GM21526 (cell line): ENCODE results near the gene IGSF5.
"Not testable (repeated sequence)": the region's sequence is repeated elsewhere in the genome, so short reads cannot be mapped to it uniquely, and the experiment has no call there.

Experiments used
- ATAC-seq: cut with Tn5 transposase; IDR thresholded peaks from one replicate; pipeline ENCODE4 v1.9.1; 2021; ENCODE audit warnings: moderate library complexity; ENCODE audit not compliant: unreplicated experiment, low FRiP score

Gene IGSF5

DNA sequence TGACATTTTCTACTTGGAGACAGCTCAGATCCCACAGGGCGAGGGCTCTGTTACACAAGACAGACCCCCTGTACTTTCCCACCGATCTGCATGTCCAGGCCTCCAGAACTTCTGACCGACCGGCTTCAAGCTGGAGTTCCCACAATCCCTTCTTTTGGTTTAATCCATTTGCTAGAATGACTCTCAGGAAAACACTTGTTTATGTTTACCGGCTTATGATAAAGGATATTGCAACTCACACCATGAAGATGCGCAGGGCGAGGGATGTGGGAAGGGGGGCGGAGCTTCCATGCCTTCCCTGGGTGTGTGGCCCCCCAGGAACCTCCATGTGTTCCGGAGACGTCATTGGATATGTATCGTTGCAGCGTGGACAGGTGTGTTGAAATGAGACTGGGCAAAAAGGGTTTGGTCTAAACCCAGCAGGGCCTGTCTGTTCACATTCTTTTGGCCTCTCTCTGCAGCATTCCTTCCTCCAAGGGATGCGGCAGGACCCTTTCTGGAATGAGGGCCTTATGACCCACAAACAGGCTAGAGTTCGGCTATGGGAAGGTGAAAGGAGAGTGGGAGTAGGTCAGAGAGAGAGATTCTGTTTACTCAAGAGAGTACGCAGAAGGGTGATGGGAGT, 7.5 kb upstream of the IGSF5 start:
- no peak for ATAC-seq

DNA sequence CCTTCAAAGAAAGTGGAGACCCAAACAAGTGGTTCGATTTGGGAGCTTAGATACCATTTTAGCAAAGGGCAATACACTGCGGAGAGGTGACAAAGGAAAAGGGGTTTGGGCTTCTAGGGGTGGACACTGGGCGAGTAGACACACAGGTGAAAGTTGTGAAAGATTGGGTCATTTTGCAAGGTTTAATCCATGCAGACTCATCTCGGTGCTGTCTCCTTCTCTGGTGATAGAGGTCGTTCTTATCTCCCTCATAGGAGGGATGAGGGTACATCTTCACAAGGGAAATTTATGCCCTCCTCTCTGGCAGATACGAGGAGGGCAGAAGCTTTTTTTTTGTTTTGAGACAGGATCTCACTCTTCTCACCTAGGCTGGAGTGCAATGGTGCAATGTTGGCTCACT, 6.4 kb upstream of the IGSF5 start:
- no peak for ATAC-seq

DNA sequence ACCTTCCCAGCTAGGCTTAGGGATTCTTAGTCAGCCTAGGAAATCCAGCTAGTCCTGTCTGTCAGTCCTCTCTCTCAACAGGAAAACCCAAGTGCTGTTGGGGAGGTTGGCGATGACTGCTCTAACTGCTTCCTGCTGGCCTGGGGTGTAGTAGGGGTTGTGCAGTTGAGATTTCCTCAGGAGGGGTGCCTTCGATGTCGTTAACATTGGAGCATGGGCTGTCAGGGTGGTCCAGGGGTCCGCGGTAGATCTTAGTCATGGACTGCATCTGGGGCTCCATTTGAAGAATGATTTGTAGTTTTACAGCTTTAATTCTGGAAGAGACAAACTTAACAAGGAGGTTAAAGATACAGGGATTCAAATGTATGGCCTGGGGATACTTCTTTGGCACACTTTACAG, 5.5 kb upstream of the IGSF5 start:
- not testable (repeated sequence) for ATAC-seq

DNA sequence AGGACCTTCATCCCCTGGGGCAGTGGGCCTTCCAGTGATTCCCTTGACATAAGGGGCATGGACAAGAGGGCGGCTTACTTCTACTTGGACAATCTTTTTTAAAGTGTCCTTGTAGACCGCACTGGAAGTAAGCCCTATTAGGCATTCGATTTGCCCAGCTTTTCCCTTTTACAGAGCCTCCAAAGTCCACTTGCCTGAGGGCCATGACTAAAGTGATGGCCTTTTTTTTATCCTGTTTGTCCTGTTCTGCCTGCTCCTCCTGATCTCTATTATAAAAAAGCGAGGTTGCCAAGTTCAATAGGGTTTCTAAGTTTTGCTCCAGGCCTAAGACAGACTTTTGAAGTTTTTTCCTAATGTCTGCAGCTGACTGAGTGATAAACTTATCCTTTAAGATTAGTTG, 2.4 kb upstream of the IGSF5 start:
- ATAC-seq, result not testable (repeated sequence)

DNA sequence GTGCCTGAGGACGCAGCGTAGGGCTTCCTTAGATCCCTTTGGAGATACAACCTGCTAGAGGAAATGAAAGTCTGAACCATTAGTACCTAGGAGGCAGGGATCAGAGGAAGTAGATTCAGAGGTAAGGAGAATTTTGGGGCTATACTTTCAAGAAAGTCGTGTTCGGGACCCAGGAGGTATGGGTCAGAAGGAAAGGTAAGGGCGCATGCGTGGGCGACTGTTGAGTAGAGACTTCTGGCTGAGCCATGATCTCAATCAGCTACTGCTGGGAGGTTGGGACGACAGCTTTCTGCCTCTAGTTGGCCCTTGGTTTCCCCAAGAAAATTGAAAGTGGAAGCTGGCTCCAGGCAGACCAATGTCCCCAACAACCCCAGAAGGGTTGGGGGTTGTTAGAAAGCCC, 349 bp downstream of the IGSF5 start:
- ATAC-seq, result not testable (repeated sequence)

DNA sequence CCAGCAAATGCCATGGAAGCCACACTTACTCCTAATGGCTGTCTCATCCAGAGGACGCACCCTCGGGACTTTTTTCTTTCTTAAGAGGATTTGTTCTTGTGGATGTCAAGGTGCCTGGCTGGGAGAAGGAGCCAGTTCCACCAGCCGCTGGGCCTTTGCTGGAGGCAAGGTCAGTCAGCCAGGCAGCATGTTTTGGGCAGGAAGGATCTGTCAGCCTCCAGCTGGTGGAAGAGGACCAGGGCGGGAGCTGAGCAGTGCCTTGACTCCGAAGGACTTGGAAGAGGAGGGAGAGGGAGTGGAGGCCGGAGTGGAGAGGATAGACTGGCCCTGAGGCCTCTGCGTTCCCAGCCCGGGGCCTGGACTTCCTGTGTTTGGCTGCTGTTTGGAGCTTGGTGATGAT, 5.7 kb downstream of the IGSF5 start:
- ATAC-seq, result no peak

DNA sequence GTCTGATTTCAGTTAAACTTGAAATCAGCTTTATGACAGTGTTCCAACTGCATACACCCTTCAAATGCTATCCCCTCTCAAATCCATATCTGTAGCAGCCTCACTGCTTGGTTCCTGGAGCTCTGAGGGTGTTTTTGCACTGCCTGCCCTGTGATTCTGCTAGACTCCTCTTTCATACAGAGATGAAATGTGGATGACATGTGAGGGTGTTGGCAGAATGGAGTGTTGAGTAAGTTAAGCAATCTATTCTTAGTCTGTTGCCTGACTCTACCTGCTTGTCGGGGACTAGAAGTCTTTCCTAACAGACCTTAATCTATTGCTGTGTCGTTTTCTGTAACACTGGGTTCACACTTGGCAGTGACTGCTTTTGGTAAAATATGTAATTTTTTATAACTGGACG, 9.8 kb downstream of the IGSF5 start:
- no peak for ATAC-seq

DNA sequence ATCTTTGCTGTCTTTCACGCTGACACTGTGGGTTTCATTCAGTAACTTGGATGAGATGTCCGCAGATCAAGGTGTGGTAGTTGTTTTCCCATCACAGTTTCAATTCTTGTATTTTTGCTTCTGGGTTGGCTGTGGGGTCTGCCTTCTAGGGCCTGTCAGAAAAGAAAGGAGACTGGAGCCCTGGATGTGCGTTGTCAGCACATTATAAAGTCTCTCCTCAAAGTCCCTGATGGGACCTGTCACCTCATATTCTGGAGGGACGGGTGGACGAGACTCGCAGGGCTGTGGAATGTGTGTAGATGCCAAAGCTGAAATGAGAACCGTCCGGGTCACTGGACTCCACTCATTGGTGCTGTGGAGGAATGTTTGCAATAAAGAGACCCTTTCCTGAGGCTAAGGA, 11.3 kb downstream of the IGSF5 start:
- no peak for ATAC-seq

DNA sequence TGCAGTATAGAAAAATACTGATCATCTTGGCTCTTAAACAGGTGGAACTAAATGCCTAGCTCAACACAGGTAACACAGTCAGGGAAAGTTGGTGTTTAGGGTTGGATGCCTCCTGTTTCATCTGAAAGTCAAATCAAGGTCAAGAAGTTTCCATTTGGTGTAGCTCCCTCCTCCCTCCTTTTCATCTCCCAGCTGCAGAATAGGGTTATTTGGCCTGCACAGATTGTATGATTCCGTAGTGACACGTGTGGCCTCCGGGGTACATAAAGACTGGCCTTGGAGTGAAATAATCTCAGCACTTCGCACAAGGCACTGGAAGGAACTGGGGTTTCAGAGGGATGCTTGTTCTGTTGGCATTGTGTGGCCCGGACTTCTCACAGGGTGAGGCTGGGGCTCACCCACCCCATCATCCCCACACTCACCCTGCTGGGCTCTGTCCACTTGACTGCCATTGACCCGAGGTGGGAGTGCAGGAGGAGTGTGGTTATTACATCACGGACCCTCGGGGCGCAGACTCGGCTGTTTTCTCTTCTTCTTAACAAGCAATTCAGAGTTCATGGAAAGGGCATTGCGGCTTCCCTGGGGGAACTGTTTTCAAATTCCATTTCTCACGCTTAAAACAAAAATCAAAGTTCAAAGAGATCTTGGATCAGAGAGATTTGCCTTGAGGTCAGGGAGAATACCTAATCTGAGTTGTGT, 18.4 kb downstream of the IGSF5 start:
- ATAC-seq, result no peak

DNA sequence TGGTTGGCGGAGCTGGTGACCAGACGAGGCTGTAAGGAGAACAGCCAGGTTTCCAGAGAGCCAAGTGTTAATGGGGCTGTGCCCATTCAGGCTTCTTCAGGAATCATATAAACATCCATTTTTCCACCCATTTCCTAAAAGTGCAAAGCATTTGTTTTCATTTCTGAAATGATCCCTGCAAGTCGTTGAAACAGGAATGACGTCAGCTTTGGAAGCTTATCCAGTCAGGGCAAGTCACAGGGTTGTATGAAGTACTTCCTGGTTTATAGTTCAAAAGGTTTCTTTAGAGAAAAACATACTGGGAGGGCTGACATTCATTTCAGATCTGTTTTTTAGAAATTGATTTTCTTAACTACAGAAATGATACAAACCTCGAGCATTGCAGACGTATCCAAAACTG, 29.2 kb downstream of the IGSF5 start:
- no peak for ATAC-seq

DNA sequence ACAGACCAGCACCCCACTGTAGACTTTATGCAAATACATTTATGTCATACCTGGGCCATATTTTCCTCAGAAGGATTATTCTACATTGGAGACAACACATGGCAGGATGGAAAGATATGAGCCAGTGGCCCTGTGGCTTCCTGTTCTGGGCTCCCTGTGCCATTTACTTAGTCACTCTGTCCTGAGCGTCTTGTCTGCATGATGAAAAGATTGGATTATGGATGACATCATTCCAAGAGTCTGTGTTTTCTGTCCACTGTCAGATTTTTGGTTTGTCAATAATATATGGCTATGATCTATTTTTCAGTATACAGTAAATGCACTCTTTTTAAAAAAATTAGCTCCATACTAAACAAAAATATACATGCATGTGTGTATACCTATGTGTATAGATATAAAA, 30.8 kb downstream of the IGSF5 start:
- no peak for ATAC-seq

DNA sequence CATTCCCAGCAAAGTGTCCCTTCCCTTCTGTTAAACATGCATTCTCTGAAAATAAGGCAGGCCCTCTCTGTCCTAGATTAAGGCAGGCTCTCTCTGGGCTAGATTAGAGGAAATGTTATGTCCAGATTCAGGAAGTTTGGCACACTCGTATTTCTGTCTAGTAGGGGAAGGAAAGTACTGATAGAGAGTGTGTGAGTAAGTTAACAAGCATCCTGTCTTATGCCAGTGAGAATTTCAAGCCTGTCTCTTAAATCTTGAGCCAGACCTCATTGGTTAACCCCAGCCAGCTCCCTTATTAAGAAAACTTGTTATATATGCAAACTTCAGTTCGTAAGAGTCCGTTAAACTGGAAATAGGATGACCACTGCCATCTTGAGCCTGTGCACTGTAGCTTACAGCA, 31.6 kb downstream of the IGSF5 start:
- no peak for ATAC-seq

DNA sequence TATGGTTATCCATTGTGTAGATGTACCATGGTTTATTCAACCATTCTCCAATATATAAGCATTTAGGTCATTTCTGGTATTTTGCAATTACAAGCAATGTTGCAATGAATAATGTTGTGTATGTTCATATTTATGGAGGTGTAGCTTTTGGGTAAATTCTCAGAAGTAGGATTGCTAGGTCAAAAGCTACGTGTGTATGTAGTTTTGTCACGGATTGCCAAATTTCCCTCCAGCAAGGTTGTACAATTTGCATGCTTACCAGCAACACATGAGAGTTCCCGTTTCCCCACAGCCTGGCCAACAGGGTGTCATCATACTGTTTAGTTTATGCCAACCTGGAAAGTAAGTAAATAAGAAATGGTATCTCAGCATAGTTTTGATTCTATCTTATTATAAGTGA, 36.3 kb downstream of the IGSF5 start:
- no peak for ATAC-seq

DNA sequence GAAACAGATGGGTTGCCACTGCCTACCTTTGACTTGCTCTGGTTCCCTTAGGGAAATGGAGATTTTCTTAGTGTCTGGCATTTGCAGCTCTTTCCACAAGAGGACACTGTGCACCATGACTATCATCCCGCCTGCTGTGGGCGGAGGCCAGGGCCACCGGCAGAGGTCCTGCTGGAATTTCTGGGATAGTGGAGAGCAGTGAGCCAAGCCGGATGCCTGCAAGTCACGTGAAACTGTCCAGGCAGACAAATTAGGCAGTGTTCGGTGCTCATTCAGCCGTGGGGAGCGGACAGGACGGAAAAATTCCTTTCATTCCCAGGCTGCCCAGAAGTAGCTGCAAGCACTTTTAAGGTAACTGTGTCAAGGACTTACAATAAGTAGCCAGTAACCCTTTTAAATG, 43.4 kb downstream of the IGSF5 start:
- no peak for ATAC-seq

DNA sequence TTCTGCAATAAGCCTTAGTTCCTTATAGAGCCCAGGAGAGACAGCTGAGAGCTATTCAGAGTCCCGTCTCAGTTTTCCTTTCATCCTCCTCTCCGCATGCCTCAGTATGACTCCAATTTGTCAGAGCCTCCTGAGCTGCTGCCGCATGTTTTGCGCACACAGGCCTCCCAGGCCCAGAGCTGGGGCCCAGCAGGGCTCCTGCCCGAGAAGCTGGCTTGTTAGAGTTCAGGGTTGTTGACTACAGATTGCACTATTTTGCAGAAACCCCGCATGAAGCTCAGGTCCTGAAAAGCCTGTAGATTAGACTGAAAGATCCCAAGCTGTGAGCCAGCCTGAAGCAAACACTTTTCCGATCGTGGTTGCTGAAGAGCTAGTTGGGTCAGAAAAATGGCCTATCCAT, 51.5 kb downstream of the IGSF5 start:
- ATAC-seq, result no peak

DNA sequence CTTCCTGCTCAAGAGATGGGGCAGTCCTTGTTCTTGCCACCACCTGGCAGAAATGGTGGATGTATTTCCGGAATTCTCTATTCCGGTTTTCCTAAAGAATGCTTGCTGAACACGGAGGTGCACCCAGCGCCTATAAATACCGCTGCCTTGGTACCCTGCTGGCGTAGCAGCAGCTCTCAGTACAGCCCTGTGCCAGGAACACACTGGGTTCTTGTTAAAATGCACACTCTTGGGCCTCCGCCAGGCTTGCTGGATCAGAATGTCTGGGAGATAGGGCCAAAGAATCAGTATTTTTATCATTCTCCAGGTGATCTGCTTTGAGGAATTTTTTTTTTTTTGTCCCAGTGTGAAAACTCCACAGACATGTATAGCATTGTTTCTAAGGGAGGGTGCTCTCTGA, 54.2 kb downstream of the IGSF5 start:
- ATAC-seq, result no peak

DNA sequence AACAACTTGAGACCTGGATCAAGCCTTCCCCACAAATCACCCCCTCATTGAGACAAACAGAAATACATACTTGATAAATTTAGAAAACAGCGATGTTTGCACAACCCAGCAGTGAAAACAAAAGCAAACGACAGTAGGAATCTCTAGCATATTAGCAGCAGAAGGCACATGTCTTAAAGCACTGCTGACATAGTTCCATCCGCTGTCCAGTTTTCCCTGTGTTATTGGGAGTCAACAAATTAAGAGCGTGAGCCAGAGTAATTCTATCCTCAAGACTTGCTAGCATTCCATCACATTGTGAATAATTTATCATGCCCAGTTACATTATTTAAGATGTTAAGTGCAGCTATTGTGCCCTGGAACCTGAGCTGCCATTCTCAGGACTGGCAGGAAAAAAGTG, 55.3 kb downstream of the IGSF5 start:
- no peak for ATAC-seq

DNA sequence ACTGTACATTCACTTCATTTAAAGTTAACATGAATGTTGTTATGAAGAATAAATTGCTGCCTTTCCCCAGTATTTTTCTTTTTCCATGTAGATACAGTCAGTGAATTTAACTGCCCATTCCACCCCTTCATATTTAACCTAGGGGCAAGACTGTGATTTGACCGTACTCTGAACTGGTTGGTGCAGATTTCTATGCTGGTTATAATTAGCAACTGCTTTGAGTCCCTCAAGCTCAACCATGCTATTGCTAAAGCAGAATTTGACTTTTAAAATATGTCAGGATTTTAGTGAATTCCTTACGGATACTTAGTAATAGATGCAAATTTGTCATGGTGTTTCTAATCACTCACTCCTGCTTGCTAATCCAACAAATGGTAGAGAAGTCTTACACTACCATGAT, 57.2 kb downstream of the IGSF5 start:
- ATAC-seq, result no peak

DNA sequence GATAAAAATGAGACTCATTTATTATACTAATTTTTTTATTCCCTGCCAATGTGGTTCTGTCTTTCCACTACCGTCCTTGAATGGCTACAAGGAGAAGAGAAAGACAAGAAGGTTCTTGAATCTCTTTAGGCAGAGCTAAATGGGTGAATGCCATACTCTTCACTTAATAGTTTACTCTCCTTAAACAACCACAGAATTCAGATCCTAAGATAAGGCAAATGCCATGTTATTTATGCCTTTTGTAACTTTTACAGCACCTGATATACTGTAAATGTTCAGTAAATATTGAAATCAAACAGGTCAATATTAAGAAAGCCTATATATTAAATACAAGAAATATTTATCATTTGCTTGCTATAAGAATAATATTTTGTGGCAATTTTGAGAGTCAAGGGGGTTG, 58.4 kb downstream of the IGSF5 start:
- no peak for ATAC-seq

DNA sequence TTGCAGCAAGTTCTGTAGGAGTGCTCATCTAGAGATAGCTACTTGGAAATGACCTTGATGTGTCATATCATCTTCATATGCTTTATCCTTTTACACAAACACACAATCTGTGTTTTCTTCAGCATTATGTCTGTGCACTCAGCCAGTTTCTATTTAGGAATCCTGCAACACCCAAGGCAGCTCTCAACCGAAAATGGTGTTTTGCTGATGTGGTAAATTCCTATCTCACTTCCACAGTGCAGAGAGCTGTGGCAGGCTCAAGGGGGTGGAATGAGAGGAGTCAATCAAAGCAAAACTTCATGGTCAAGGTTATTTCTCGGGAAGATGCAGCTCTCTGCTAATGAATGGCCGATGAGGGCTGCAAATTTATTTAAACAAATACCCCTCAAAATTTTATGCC, 59.3 kb downstream of the IGSF5 start:
- ATAC-seq, result no peak

DNA sequence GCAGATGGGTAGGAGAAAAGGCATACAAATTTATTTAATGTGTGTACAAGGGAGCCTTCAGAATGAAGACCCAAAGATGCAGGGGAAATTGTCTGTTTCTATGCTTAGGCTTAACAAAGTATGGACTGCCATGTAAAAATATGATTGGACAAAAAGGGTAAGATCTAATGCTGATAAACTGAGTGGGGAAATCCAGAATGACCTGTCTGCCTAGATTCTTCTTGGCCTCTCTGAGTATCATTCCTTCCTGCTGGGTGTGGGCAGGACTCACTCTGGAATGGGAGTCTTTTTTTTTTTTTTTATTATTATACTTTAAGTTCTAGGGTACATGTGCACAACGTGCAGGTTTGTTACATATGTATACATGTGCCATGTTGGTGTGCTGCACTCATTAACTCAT, 61.0 kb downstream of the IGSF5 start:
- no peak for ATAC-seq

DNA sequence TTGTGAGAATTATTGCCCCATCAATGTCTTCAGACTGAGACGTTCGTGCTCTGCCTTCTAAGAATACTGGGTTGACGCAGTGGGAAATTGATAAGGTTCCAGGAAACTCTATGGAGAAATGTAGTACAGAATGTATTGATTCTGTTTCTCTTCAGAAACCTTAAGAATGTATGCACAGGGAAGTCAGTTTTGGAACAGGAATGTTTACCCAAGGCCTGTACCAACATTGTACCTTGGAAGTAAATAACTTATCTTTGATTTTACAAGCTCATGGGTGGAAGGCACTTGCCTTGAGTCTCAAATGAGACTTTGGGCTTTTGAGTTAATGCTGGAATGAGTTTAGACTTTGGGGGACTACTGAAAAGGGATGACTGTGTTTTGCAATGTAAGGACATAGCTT, 62.8 kb downstream of the IGSF5 start:
- no peak for ATAC-seq

DNA sequence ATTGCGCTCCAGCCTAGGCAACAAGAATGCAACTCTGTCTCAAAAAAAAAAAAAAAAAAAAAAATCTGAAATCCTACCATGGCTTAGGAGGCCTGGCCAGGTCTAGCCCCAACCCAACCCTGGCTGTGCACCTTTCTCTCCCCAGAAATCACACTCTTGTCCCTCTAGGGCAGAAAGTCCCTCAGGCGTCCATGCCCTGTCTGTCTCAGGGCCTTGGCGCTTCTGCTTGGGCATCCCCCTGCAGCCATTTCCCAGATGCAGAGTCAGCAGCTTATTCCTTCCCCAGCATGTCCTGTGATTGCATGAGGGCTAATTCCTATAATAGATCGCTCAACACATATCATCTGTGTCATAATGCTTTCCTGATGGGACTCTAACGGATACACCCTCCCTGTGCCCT, 65.0 kb downstream of the IGSF5 start:
- no peak for ATAC-seq
